ENCODE results near the gene MUC15. TPM values are rescaled to one million over a fixed set of nuclear protein-coding genes. Genes with fewer than 3 reads are reported as not detected.

Gene MUC15
- total RNA-seq, 1 donor from 2014 or later, result not detected

DNA sequence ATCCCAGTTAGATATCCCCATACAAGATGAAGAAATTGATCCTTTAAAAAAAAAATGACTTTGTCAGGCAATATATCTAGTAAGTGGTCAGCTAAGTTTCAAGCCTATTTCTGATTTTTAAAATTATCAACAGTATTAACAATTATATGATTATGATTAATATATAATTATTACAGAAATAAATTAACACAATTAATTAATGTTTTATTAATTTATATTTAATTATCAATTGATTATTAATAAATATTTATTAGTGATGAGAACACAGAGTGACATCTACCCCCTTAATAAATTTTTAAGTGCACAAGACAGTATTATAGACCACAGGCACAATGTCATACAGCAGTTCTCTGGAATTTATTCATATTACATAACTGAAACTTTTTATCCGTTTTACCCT, 22.0 kb downstream of the MUC15 start:
- no peak overlapping the region for H3K9ac ChIP-seq
- H3K9me3 ChIP-seq (ENCODE audit: low read depth), result no peaks in the 10 kb centered on the region
- H3K36me3 ChIP-seq, result no peaks in the 10 kb centered on the region
- Mint-ChIP-seq H3K9me3 (no peaks in the 10 kb centered on the region), H3K27me3 (ENCODE audit: insufficient read depth, low read depth) (no peaks in the 10 kb centered on the region), H3K4me3 (no peak overlapping the region), H3K4me1 (peaks cover 3% of the 10 kb centered on the region), H3K27ac (no peak overlapping the region), H3K36me3 (no peaks in the 10 kb centered on the region)
- no peak overlapping the region for H3K4me2 ChIP-seq
- H3K27me3 ChIP-seq, result no peaks in the 10 kb centered on the region
- no peak overlapping the region for H2AFZ ChIP-seq (replicated peaks)
- H3K4me3 ChIP-seq, result no peak overlapping the region
- DNase-seq (ENCODE audit: low spot score), result no peak
- no peaks in the 10 kb centered on the region for H4K20me1 ChIP-seq (ENCODE audit: low read depth)
- no peaks in the 10 kb centered on the region for H3F3A ChIP-seq (ENCODE audit: low read depth)
- H3K79me2 ChIP-seq (ENCODE audit: low read depth), result no peaks in the 10 kb centered on the region
- TF ChIP-seq, protein P1, sequence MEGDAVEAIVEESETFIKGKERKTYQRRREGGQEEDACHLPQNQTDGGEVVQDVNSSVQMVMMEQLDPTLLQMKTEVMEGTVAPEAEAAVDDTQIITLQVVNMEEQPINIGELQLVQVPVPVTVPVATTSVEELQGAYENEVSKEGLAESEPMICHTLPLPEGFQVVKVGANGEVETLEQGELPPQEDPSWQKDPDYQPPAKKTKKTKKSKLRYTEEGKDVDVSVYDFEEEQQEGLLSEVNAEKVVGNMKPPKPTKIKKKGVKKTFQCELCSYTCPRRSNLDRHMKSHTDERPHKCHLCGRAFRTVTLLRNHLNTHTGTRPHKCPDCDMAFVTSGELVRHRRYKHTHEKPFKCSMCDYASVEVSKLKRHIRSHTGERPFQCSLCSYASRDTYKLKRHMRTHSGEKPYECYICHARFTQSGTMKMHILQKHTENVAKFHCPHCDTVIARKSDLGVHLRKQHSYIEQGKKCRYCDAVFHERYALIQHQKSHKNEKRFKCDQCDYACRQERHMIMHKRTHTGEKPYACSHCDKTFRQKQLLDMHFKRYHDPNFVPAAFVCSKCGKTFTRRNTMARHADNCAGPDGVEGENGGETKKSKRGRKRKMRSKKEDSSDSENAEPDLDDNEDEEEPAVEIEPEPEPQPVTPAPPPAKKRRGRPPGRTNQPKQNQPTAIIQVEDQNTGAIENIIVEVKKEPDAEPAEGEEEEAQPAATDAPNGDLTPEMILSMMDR (IDR thresholded peaks at IDR 0.05), result no peak
- TF ChIP-seq EZH2 (IDR thresholded peaks at IDR 0.05) (no peak), EZH2phosphoT487 (IDR thresholded peaks at IDR 0.05) (no peak)
- H3K4me1 ChIP-seq, result no peaks in the 10 kb centered on the region
- no peak overlapping the region for H3K27ac ChIP-seq

DNA sequence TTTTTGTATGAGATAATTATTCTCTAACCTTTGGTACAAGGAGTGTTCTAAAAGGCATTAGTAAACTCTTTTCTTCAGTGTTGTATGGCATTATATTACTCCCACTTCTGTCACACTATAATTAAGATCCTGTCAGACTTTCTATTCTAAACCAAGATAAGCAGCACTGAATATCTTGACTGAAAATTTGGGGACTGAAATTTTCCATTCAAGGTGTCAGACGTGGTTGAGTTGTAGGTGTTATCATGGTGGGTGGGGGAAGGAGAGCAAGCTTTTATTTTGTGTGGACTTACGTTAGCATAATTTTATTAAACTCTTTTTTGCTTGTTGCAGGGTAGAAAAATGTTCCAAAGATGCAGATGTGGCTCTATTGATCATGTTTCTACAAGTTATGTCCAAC, 22.9 kb downstream of the MUC15 start:
- DNase-seq (ENCODE audit: low spot score), result no peak
- Histone ChIP-seq H3K27me3 (no peaks in the 10 kb centered on the region), H3F3A (ENCODE audit: low read depth) (no peaks in the 10 kb centered on the region), H3K4me3 (no peak overlapping the region), H3K9ac (no peak overlapping the region), H3K4me1 (no peaks in the 10 kb centered on the region), H3K9me3 (ENCODE audit: low read depth) (no peaks in the 10 kb centered on the region), H3K4me2 (no peak overlapping the region), H3K79me2 (ENCODE audit: low read depth) (no peaks in the 10 kb centered on the region), H3K36me3 (no peaks in the 10 kb centered on the region), H3K27ac (no peak overlapping the region), H4K20me1 (ENCODE audit: low read depth) (no peaks in the 10 kb centered on the region), H2AFZ (replicated peaks) (no peak overlapping the region)
- H3K27ac Mint-ChIP-seq, result no peak overlapping the region
- H3K4me3 Mint-ChIP-seq, result no peak overlapping the region
- no peaks in the 10 kb centered on the region for H3K36me3 Mint-ChIP-seq
- H3K4me1 Mint-ChIP-seq, result peaks cover 3% of the 10 kb centered on the region
- H3K9me3 Mint-ChIP-seq, result no peaks in the 10 kb centered on the region
- TF ChIP-seq EZH2phosphoT487 (IDR thresholded peaks at IDR 0.05) (no peak), EZH2 (IDR thresholded peaks at IDR 0.05) (no peak)
- TF ChIP-seq, protein P1 (IDR thresholded peaks at IDR 0.05), result no peak
- H3K27me3 Mint-ChIP-seq (ENCODE audit: insufficient read depth, low read depth), result no peaks in the 10 kb centered on the region

DNA sequence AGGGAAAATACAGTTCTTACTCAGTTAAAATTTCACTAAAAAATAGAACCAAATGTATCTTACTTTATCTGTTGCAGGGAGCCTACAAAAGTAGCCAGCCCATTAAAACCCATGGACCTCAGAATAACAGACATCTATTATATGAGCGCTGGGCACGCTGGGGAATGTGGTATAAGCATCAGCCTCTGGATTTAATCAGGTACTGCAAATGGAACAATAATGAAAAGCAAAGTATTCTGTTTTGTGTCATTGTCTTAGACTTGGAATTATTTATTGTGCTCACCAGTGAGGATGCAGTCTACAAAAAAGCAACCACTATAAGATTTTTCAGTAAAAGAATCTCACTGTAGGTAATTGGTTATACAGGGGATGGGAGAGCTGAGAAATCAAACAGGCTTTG, 30.2 kb downstream of the MUC15 start:
- Mint-ChIP-seq H3K4me1 (peaks cover 6% of the 10 kb centered on the region), H3K27me3 (ENCODE audit: insufficient read depth, low read depth) (no peaks in the 10 kb centered on the region), H3K36me3 (peaks cover 3% of the 10 kb centered on the region), H3K27ac (no peak overlapping the region), H3K4me3 (no peak overlapping the region), H3K9me3 (peaks cover 3% of the 10 kb centered on the region)
- Histone ChIP-seq H3K4me2 (no peak overlapping the region), H3K4me1 (peaks cover 10% of the 10 kb centered on the region), H3K36me3 (no peaks in the 10 kb centered on the region), H3K9ac (no peak overlapping the region), H3K9me3 (ENCODE audit: low read depth) (no peaks in the 10 kb centered on the region), H3K27ac (no peak overlapping the region), H2AFZ (replicated peaks) (no peak overlapping the region), H3F3A (ENCODE audit: low read depth) (peaks cover 4% of the 10 kb centered on the region), H4K20me1 (ENCODE audit: low read depth) (no peaks in the 10 kb centered on the region), H3K4me3 (no peak overlapping the region), H3K27me3 (no peaks in the 10 kb centered on the region), H3K79me2 (ENCODE audit: low read depth) (no peaks in the 10 kb centered on the region)
- no peak for DNase-seq (ENCODE audit: low spot score)
- TF ChIP-seq, protein P1 (IDR thresholded peaks at IDR 0.05), result no peak
- TF ChIP-seq EZH2 (IDR thresholded peaks at IDR 0.05) (no peak), EZH2phosphoT487 (IDR thresholded peaks at IDR 0.05) (no peak)
